Cerebellar cortex (tissue), 1 donor: ENCODE results near the gene MARCHF10.

Experiments used
- DNase-seq: peaks from one replicate; pipeline ENCODE4 v3.0.0-alpha.2; 2015; ENCODE audit warnings: low spot score

The MARCHF10 gene

DNA sequence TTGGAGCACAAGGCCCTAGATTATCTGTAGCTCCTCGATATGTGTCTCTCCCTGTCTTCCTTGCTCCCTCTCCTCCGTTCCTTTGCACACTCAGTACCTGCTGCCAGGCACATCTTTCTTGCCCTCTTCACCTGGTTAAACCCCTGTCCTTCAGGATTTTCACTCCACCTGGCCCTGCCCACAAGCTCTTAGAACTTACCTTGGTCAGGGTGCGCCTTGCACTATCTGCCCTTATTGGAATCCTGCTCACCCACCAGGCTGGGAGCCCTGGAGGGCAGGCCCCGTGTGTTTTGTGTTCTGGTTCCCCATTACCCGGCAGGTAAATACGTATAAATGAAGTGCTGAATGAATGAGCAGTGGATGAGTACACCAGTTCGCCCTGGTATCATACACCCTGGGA is 54.6 kb downstream of the MARCHF10 start:
- no peak for DNase-seq

DNA sequence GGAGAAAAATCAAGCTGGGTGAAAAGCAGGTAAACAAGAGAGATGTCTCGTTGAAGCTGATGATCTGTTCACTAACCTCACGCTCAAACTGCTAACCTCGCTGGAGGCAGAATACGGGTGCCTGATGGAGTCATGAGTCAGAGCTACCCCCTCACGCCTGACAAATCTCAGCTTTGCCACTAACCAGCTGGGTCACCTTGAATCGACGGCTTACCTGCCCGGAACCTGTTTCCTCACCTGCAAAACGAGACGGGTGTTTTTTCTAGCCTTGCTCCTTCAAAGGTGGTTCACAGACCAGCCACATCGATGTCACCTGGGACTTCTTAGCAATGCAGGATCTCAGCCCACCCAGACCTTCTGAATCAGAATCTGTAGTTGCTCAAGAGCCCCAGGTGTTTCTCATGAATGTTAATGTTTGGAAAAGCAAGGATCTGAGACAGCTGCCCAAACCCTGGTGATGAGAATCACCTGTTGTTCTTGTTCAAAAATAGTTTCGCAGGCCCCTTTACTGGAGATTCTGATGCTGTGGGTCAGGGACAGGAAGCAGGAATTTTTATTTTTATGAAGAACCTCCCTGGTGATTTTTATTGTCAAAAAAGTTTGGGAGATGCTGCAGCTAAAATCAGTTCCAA is 56.9 kb downstream of the MARCHF10 start:
- DNase-seq, result no peak

DNA sequence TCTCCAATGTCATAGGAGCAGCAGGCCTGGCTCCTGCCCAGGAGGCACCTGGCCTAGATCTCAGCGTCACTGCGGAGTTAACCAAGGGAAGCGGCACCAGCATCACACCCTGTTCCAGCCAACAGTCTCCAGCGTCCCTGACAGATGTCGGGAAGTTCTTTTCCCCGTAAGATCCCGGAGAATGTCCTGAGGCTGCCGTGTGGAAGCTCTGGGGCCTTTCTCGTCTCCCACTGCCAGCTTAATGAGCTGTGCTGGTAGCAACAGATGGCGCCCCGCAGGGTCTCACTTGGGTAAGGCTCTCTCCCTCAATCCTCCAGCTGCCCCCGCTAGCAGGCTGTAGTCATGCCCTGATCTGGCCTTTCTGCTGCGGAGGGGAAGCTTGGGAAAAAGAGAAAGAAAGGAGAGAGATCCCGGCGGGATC is 57.5 kb downstream of the MARCHF10 start:
- peak; percentile 92 for DNase-seq

DNA sequence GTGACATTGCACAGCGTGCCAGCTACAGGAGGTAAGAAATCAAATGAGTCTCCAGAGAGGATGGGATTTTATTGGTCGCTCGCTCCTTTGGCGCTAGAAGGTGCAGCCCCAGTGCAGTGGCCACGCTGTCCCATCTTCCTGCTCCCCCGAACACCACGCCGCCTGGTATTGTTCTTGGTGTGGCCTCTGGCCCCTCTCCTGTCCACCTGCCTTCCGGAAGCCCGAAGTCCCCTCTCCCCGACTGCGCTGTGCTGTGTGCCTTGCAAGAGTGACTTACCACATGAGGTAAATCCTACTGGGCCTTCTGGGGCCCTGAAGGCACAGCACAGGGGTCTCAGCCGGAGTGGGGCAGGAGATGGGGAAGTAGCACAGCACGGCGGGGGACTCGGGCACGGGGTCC is 58.2 kb downstream of the MARCHF10 start:
- no peak for DNase-seq

DNA sequence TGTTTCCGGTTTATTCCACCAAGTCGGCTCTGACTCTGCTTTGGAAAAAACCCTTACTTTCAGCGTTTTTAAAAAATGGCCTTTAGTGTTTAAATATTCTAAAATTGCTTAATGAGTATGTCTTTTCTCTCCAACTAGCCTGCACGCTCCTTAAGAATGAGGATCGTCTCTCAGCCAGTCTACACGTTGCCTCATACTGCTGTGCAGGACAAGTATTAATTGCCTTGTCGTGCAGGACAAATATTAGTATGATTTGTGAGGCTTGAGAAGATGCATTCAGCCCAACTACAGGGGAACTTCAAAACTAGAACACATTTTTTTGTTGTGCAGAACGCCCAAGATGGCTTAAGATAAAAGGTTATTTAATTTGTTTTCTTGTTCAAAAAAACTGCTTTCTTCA is 61.2 kb downstream of the MARCHF10 start:
- DNase-seq, result no peak

DNA sequence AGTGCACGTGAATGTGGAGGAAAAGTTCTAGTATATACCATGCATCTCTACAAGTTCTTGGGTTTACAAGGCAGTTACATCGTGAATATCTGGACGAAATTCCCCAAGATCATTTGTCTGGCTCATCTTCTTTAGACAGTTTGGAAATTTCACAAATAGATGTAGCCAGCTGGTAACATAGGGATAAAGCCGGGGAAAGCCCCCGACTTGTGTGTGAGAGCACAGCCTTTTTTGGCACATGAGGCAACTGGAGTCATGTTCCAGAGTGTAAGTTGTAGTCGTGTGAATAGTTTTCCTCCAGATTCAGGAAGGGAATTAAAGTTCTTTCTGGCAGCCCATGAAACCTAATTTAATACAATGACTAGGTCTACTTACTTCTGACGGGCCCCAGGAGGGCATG is 62.3 kb downstream of the MARCHF10 start:
- no peak for DNase-seq

DNA sequence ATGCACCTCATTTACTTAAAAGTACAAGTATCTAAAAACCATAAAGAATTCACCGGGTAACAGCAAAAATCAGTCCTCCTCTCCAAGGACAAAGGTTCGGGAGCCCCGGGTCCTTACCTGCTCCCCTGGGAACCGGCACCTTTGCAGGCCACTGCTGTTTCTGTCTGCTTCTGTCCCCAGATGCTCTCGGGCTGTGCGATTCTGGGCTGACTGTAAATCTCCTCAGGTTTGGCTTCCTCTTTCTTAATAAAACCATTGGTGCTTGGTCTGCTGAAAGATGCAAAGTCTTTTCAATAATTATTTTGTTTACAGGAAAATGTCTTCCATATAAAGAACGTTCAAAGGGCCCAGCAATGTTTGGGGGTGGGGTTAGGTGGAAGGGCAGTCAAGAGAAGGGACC is 63.9 kb downstream of the MARCHF10 start:
- DNase-seq, result no peak

DNA sequence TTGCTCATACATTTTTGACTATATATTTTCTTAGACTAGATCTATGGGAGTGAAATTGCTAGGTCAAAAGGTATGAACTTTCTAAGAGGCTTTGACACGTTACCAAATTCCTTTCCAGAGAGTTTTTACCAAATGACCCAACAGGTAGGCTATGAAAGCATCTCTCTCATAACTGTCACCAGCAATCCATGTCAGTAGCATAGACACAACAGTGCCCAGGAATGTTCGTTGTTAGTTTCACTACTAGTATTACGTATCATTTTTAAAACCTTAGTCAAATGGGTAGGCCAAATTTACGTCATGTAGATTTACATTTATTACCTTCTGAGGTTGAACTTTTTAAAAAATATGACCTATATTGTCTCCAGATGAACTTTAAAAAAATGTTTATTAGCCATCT is 66.8 kb downstream of the MARCHF10 start:
- DNase-seq, result no peak

DNA sequence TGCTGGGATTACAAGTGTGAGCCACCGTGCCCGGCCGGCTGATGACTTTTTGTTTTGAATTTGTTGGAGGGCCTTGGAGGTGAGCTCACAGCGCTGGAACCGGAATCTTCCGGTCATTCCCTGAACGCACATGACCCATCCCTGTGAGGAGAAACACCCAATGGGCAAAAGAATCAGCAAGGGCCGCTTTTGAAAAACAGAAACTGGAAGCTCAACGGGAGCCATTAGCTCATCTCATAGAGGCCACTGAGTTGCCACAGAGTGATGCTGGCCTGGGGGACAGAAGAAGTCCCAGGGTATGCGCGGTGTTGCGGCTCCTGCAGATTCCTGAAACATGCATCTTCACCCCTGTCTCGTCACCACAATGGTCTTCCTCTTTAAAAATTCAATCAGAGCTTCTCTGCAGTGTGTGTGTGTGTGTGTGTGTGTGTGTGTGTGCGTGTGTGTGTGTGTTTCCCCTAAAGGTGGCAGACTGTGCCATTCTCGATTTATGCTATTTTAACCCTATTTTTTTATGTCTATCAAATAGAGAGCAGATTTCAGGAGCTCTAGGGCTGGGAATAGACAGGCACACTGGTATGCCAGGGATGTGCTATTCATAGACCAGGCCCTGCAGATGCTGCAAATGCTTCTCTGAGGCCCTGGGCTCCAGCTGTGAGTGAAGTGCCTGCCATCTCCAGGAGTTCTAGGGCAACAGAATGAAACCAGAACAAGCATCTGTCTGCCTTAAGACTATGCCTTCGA is 68.3 kb downstream of the MARCHF10 start:
- no peak for DNase-seq

DNA sequence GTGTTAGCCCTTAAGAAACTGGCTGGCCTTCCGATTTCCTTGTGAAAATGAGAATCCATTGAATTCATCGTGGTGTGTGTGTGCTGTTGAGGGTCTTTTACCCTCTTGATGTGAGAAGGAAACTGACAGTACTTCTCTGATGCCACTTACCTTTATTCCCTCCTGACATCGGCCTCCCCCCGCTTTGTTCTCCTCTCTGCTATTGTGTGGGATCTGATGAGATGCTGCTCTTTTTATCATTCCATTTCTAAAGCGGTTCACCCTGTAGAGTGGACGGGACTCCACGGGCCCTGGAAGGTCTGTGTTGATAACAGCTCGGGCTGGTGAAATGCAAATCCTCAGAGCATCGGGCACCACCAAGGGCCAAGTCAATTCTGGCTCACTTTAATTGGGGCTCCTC is 69.8 kb downstream of the MARCHF10 start:
- no peak for DNase-seq

DNA sequence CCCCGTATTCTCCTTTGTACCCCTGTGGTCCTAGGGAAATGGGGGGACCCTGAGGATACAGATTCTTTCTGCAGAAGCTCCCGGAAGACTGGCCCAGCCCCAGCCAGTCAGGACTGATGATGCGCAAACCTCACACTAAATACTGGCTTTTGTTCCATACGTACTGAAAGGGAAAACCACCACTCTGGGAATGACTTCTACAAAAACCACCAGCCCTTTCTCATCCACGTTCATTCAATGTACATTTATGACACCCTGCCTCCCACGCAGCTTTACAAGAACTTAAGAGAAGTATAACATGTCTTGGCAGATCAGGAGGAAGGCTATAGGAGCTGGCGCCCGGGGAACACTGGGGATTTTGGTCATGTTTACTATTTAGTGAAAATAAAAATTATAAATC is 70.6 kb downstream of the MARCHF10 start:
- no peak for DNase-seq

DNA sequence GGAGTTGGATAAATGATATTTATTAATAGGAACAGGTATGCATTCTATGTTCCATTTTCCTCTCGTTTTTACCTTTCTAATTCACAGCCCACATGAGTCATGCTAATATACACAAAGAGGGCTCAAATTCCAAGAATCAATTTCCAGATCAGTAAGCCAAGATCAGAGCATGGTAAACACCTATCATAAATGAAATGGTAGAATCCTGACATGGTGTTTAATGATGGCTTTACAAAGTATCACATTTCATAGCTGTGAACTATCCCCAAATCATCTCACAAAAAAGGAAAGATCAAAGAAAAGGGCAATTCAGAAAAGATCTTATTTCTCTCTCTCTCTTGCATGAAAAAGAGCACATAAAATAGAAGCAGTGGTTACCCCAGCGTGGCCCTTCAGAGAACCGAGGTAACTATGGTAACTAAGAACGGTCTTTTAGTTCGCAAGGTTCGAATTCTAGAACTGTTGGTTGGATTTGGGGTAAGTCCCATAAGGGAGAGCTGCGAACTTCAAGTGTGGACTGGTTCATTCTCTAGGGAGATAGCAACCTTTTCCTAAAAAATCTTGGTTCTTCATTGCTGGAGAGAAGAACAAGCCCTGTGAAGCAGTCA is 73.0 kb downstream of the MARCHF10 start:
- no peak for DNase-seq

DNA sequence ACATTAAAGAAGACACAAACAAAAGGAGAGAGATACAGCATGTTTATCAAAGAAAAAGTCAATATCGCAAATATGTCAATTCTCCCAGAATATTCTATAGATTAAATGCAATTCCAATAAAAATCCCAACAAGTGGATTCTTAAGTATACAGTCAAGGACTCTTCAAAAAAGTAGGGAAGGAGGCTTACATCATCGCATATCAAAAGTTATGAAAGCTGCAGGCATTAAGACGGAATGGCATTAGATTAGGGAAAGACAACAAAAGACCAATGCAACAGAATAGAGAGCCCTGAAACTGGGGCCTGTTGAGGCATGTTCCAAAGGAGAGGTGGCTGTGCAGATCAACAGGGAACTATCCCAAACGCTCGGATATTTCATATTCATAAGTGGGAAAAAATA is 76.0 kb downstream of the MARCHF10 start:
- no peak for DNase-seq

DNA sequence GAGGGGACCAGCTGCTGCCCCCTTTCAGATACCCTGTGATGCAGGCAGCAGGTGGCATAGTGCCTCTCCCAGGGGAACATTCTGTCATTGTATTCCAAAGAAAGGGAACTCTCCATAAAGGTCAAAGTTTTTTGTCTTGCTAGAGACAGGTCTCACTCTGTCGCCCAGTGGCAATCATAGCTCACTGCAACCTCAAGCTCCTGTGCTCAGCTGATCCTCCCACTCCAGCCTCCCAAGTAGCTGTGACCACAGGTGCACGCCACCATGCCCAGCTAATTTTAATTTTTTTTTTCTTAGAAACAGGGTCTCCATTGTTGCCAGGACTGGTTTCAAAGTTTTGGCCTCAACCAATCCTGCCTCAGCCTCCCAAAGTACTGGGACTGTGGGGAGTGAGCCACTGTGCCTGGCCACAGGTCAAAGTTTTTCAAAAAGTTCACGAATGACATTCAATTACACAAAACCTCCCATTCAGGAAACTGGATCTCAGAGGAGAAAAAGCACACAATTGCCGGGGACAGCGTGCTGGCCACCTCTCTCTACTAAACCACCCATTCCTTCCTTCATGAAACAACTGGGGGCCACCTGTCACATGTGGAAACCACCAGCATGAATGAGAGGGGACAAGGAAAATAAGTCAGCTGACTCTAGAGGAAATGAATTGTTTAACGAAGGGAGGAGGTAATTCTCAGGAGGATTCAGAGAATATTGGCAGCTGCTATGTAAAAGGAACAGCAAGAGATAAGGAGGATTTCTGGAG is 80.0 kb downstream of the MARCHF10 start:
- DNase-seq, result no peak

DNA sequence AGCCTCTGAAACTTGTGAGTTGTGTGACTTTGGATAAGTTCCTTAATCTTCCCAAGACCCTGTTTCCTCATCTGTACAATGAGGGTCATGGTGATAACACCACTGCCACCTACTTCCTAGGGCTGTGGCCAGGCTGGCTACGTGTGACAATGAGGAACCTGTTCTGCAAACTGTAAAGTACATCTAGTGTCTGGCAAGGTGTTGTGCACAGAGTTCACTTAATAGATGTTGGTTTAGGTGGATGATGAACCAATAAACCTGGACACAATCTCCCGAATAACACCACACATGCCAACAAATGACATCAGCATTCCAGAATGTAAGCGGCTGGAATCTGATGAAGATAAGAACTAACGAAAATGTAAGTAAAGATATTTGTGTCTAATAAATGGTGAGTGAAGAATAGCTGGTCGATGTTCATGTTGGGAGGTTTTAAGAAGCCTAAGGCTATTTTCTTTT is 82.3 kb downstream of the MARCHF10 start:
- no peak for DNase-seq

DNA sequence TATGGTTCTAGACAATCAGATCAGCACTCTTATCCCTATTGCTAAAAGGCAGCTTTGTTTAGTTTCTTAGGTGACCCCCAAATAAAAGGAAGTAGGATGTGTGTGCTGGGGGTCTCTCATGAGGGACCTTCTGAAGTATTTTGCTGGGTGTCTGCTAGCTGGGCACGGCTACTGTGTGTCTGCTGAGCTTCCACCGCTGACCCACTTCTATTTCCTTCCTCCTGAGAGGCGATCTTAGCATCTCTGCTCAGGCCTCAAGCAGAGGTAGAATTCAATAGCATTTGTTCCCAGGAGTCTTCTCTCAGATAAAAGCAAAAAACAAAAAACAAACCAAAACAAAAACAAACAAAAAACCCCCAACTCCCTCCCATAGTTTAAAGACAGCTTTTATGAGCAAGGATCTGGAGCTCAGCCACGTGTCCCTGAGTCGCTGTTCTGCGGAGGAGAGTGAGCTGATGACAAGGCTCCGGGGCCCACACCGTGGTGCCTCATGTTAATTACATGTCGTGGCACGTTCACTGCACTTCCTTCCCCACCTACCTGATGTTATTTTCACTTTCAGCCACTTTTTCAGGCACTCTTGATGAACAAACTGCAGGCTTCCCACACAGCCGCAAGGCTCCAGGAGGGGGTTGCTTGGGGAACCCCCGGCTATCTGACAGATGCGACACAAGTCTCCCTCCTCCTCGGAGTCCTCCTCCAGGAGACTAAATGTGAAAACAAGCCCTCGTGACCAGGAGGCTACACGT is 83.5 kb downstream of the MARCHF10 start:
- DNase-seq, result no peak

DNA sequence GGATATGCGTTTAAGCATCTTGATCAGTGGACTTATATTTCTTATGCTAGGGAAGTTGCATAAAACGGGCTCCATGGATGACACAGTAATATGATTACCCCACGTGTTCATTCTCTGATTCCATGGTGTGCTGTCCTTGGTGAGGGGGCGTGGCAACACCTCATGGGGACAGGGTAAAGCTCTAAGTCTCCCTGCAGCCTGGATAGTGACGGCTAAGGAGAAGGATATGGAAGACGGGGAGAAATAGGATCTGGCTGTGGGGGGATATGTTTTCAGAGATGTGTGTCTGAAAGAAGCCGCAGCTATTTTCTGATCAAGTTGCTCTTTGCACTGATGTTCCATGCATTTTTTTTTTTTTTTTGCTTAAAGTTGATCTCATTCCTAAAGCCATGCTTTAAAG is 84.3 kb downstream of the MARCHF10 start:
- DNase-seq, result no peak

DNA sequence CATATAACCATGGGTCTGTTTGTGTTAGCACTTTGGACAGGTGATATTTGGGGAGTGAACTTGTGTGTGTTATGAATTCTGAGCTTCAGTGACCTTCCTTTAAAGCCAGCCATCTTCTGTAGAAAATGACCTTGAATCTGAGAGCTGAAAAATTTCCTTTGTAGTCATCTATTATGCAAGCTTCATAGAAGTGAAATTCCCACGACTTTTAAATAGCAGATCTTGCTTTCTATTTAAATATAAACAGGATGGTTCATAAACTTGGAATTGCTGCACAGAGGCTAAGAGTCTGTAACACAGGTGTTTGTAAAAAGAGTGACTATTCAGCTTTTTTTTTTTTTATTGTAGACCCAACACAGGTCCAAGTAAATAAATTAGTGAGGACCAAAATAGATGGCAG is 85.5 kb downstream of the MARCHF10 start:
- DNase-seq, result no peak

DNA sequence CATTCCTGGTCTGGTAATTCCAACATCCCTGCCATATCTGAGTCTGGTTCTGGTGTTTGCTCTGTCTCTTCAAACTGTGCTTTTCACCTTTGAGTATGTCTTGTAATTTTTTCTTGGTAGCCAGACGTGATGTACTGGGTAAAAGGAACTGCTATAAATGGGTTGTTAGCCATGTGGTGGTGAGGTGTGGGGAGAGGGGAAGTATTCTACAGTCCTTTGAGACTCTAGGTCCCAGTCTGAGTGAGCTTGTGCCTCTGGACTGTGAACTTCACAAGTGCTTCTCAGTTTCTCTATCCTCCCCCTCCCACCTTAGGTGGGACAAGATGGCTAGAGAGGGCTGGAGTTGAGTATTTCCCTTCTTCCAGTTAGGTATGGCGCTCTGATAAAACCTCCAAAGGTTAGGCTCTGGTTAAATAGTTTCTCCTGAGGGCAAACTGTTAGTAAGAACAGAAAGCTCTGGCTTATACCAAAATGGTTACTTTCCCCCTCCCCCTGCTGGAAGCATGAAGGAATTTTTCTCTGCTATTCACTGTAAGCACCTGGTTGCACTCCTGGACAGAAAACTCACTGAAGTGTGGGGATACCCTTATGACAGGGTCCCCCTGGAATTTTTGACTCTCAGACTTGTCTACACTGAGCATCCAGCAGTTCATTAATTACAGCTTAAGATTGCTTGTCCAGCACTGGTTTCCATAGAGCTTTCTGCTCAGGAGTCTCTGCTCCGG is 87.8 kb downstream of the MARCHF10 start:
- no peak for DNase-seq

DNA sequence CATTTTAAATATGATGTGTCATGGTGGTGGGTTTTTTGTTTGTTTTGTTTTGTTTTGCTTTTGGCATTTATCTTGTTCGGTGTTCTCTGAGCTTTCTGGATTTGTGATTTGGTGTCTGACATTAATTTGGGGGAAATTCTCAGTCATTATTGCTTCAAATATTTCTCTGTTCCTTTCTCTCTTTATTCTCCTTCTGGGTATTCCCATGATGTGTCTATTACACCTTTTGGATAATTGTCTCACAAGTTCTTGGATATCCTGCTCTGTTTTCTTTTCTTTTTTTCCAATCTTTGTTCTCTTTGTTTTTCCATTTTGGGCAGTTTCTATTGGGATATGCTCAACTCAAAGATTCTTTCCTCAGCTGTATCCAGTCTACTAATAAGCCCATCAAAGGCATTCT is 88.5 kb downstream of the MARCHF10 start:
- no peak for DNase-seq

DNA sequence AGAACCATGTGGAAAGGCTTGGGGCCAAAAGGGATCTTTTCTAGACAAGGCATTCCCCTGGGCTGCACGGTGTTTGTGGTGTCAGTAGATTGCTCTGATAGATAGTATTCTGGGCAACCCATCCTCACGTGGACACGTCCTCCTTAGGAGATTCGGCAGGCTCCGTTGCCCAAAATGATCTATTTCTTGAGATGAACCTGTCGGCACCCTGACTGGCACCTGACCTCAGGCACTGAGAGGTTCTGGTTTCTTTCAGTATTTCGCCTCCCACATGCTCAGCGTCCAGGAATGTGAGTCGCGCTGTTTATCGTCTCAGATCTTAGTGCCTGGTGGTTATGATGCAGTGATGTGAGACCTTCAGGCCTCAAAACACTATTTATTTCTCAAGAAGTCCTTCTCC is 89.7 kb downstream of the MARCHF10 start:
- DNase-seq, result no peak
